ENCODE results near the gene ADAT2.

DNA sequence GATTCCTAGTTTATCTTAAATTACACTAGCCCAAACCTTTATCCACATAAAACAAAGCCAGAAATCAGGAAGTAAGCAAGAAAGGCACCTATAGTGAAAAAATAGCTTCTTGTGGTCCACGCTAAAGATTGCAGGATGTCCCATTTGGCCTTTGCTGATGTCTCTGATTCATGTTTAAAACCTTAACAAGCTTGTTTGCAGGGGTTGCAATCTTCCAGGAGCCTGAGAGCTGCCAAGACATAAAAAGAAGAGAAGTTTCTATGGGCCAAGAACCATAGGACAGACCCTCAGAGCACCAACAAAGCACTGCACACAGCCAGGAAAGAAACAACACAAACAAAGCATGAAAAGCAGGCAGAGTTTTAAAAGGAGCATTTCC is 49.4 kb downstream of the ADAT2 start:
- TF ChIP-seq, protein P1, sequence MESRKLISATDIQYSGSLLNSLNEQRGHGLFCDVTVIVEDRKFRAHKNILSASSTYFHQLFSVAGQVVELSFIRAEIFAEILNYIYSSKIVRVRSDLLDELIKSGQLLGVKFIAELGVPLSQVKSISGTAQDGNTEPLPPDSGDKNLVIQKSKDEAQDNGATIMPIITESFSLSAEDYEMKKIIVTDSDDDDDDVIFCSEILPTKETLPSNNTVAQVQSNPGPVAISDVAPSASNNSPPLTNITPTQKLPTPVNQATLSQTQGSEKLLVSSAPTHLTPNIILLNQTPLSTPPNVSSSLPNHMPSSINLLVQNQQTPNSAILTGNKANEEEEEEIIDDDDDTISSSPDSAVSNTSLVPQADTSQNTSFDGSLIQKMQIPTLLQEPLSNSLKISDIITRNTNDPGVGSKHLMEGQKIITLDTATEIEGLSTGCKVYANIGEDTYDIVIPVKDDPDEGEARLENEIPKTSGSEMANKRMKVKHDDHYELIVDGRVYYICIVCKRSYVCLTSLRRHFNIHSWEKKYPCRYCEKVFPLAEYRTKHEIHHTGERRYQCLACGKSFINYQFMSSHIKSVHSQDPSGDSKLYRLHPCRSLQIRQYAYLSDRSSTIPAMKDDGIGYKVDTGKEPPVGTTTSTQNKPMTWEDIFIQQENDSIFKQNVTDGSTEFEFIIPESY (IDR thresholded peaks at IDR 0.05; ENCODE audit: extremely low read depth, insufficient replicate concordance, low read length): no peak
- TF ChIP-seq, protein P2, sequence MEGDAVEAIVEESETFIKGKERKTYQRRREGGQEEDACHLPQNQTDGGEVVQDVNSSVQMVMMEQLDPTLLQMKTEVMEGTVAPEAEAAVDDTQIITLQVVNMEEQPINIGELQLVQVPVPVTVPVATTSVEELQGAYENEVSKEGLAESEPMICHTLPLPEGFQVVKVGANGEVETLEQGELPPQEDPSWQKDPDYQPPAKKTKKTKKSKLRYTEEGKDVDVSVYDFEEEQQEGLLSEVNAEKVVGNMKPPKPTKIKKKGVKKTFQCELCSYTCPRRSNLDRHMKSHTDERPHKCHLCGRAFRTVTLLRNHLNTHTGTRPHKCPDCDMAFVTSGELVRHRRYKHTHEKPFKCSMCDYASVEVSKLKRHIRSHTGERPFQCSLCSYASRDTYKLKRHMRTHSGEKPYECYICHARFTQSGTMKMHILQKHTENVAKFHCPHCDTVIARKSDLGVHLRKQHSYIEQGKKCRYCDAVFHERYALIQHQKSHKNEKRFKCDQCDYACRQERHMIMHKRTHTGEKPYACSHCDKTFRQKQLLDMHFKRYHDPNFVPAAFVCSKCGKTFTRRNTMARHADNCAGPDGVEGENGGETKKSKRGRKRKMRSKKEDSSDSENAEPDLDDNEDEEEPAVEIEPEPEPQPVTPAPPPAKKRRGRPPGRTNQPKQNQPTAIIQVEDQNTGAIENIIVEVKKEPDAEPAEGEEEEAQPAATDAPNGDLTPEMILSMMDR (IDR thresholded peaks at IDR 0.05 in 2 of 3, conservative IDR thresholded peaks at IDR 0.05 in 1 of 3; ENCODE audit: borderline replicate concordance in 1 of 3, insufficient read depth in 1 of 3, low read depth in 2 of 3, low read length in 2 of 3): no peak
- TF ChIP-seq YY1 (IDR thresholded peaks at IDR 0.05; ENCODE audit: extremely low read depth, insufficient replicate concordance, low read depth, low read length): no peak
- no peak for TF ChIP-seq POLR2A (IDR thresholded peaks at IDR 0.05; ENCODE audit: borderline replicate concordance, extremely low read depth, insufficient read depth, insufficient read length)
- TF ChIP-seq, protein P3, sequence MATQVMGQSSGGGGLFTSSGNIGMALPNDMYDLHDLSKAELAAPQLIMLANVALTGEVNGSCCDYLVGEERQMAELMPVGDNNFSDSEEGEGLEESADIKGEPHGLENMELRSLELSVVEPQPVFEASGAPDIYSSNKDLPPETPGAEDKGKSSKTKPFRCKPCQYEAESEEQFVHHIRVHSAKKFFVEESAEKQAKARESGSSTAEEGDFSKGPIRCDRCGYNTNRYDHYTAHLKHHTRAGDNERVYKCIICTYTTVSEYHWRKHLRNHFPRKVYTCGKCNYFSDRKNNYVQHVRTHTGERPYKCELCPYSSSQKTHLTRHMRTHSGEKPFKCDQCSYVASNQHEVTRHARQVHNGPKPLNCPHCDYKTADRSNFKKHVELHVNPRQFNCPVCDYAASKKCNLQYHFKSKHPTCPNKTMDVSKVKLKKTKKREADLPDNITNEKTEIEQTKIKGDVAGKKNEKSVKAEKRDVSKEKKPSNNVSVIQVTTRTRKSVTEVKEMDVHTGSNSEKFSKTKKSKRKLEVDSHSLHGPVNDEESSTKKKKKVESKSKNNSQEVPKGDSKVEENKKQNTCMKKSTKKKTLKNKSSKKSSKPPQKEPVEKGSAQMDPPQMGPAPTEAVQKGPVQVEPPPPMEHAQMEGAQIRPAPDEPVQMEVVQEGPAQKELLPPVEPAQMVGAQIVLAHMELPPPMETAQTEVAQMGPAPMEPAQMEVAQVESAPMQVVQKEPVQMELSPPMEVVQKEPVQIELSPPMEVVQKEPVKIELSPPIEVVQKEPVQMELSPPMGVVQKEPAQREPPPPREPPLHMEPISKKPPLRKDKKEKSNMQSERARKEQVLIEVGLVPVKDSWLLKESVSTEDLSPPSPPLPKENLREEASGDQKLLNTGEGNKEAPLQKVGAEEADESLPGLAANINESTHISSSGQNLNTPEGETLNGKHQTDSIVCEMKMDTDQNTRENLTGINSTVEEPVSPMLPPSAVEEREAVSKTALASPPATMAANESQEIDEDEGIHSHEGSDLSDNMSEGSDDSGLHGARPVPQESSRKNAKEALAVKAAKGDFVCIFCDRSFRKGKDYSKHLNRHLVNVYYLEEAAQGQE (IDR thresholded peaks at IDR 0.05; ENCODE audit: low read depth): no peak
- no peak for TF ChIP-seq SRF (IDR thresholded peaks at IDR 0.05; ENCODE audit: low read depth)
- no peak for TF ChIP-seq POLR2AphosphoS5 (IDR thresholded peaks at IDR 0.05; ENCODE audit: low read depth, low read length)
- TF ChIP-seq EZH2 (IDR thresholded peaks at IDR 0.05): no peak
- no peak for TF ChIP-seq MAX (IDR thresholded peaks at IDR 0.05)
- TF ChIP-seq JUND (IDR thresholded peaks at IDR 0.05): no peak
- TF ChIP-seq SIN3A (IDR thresholded peaks at IDR 0.05; ENCODE audit: low read depth): no peak
- TF ChIP-seq RAD21 (IDR thresholded peaks at IDR 0.05; ENCODE audit: low read depth): no peak
- no peak for TF ChIP-seq SP1 (IDR thresholded peaks at IDR 0.05; ENCODE audit: low read depth)
- TF ChIP-seq EGR1 (IDR thresholded peaks at IDR 0.05; ENCODE audit: low read depth): no peak

All from HCT116 (cell line).